GM20431 (cell line): ENCODE data around the gene ASMTL.
"Not testable (repeated sequence)": the region's sequence is repeated elsewhere in the genome, so short reads cannot be mapped to it uniquely, and the experiment has no call there.

Experiments used
- in situ Hi-C: fragments of 300-500 bp; cut with MseI, MboI; formaldehyde crosslinking; loops from one replicate; pipeline ENCODE4 v1.15.0; 2020; ENCODE audit warnings: low sequenced_read_pairs; ENCODE audit not compliant: unreplicated experiment

The ASMTL gene

GRCh38 chrX:1416965-1417760, 35.5 kb downstream of the ASMTL start:
- in situ Hi-C loops: no loop called here

- in situ Hi-C loops: no loop called here
Measured at GRCh38 chrX:1416327-1416784, 36.4 kb downstream of the ASMTL start.

- in situ Hi-C loops: no loop called here
Measured at GRCh38 chrX:1412551-1413161, 40.1 kb downstream of the ASMTL start.

- in situ Hi-C loops: no loop called here
Measured at GRCh38 chrX:1411326-1411725, 41.4 kb downstream of the ASMTL start.

- in situ Hi-C loops: no loop called here
Measured at GRCh38 chrX:1407035-1407434, 45.7 kb downstream of the ASMTL start.

- in situ Hi-C loops: not testable (repeated sequence)
Measured at GRCh38 chrX:1405769-1406168, 46.9 kb downstream of the ASMTL start.

GRCh38 chrX:1403867-1404266, 48.8 kb downstream of the ASMTL start:
- in situ Hi-C loops: not testable (repeated sequence)

GRCh38 chrX:1403228-1403627, 49.5 kb downstream of the ASMTL start:
- in situ Hi-C loops: no loop called here

- in situ Hi-C loops: no loop called here
Measured at GRCh38 chrX:1401611-1402430, 50.9 kb downstream of the ASMTL start.

GRCh38 chrX:1400742-1401471, 51.8 kb downstream of the ASMTL start:
- in situ Hi-C loops: no loop called here

- in situ Hi-C loops: no loop called here
Measured at GRCh38 chrX:1400049-1400448, 52.7 kb downstream of the ASMTL start.

GRCh38 chrX:1398431-1399340, 54.0 kb downstream of the ASMTL start:
- in situ Hi-C loops: no loop called here

GRCh38 chrX:1397441-1398270, 55.1 kb downstream of the ASMTL start:
- in situ Hi-C loops: no loop called here

- in situ Hi-C loops: no loop called here
Measured at GRCh38 chrX:1397001-1397400, 55.7 kb downstream of the ASMTL start.

GRCh38 chrX:1395646-1396216, 57.0 kb downstream of the ASMTL start:
- in situ Hi-C loops: no loop called here

- in situ Hi-C loops: no loop called here
Measured at GRCh38 chrX:1394731-1395501, 57.8 kb downstream of the ASMTL start.

GRCh38 chrX:1393871-1394615, 58.7 kb downstream of the ASMTL start:
- in situ Hi-C loops: no loop called here
